H9 (cell line): Measurements from ENCODE around the gene ST6GALNAC1. TPM values are rescaled to one million over a fixed set of nuclear protein-coding genes. Genes with fewer than 3 reads are reported as not detected.

ENCODE experiments used
- DNase-seq: peaks from one replicate; pipeline ENCODE4 v3.0.0-alpha.2; 2017
- H2AFZ ChIP-seq: one replicate; pipeline ENCODE4 v1.6.1; 2013; ENCODE audit warnings: mild to moderate bottlenecking, low read length, control low read depth, moderate library complexity
- H2AK5ac ChIP-seq: 2 replicates; pipeline ENCODE4 v1.6.1; 2013; ENCODE audit warnings: low read length, control low read depth, mixed read lengths; ENCODE audit not compliant: insufficient read length
- H2BK120ac ChIP-seq: one replicate; pipeline ENCODE4 v1.6.1; 2013; ENCODE audit warnings: low read depth, mild to moderate bottlenecking, low read length, control low read depth, inconsistent platforms; ENCODE audit not compliant: poor library complexity, severe bottlenecking
- H2BK12ac ChIP-seq: 2 replicates; pipeline ENCODE4 v1.6.1; 2013; ENCODE audit warnings: low read length, control low read depth, mixed read lengths, low read depth; ENCODE audit not compliant: insufficient read length
- H2BK15ac ChIP-seq: 2 replicates; pipeline ENCODE4 v1.6.1; 2013; ENCODE audit warnings: low read depth, low read length, control low read depth
- H2BK20ac ChIP-seq: one replicate; pipeline ENCODE4 v1.6.1; 2013; ENCODE audit warnings: low read depth, mild to moderate bottlenecking, low read length, control low read depth, inconsistent platforms; ENCODE audit not compliant: poor library complexity, severe bottlenecking
- H2BK5ac ChIP-seq: 2 replicates; pipeline ENCODE4 v1.6.1; 2013; ENCODE audit warnings: low read length, control low read depth, mixed read lengths; ENCODE audit not compliant: insufficient read length
- H3K14ac ChIP-seq: 2 replicates; pipeline ENCODE4 v1.6.1; 2013; ENCODE audit warnings: low read length, control low read depth; ENCODE audit not compliant: insufficient read depth
- H3K18ac ChIP-seq: 2 replicates; pipeline ENCODE4 v1.6.1; 2013; ENCODE audit warnings: low read depth, mild to moderate bottlenecking, mixed read lengths, low read length, control low read depth; ENCODE audit not compliant: insufficient read length
- H3K23ac ChIP-seq: 2 replicates; pipeline ENCODE4 v1.6.1; 2013; ENCODE audit warnings: low read length, control low read depth, mixed read lengths, low read depth; ENCODE audit not compliant: insufficient read length
- H3K23me2 ChIP-seq: 2 replicates; pipeline ENCODE4 v1.6.1; 2013; ENCODE audit warnings: low read depth, mild to moderate bottlenecking, mixed read lengths, low read length, control low read depth; ENCODE audit not compliant: insufficient read length, poor library complexity, severe bottlenecking
- H3K27ac ChIP-seq: 2 replicates; pipeline ENCODE4 v1.5.1; 2013; ENCODE audit warnings: low read length, control low read depth, mixed read lengths, low read depth; ENCODE audit not compliant: insufficient read length
- H3K27me3 ChIP-seq: 2 replicates; pipeline ENCODE4 v1.6.1; 2013; ENCODE audit warnings: low read length, control low read depth, inconsistent platforms; ENCODE audit not compliant: insufficient read depth
- H3K4ac ChIP-seq: 2 replicates; pipeline ENCODE4 v1.6.1; 2013; ENCODE audit warnings: low read depth, mild to moderate bottlenecking, control low read depth, inconsistent platforms, low read length, moderate library complexity
- H3K4me1 ChIP-seq: 2 replicates; pipeline ENCODE4 v1.6.1; 2013; ENCODE audit warnings: low read length, control low read depth, inconsistent platforms; ENCODE audit not compliant: insufficient read depth
- H3K4me2 ChIP-seq: 2 replicates; pipeline ENCODE4 v1.6.1; 2013; ENCODE audit warnings: low read length, control low read depth, mixed read lengths; ENCODE audit not compliant: insufficient read length, insufficient read depth
- H3K56ac ChIP-seq: 2 replicates; pipeline ENCODE4 v1.6.1; 2013; ENCODE audit warnings: low read depth, mild to moderate bottlenecking, mixed read lengths, low read length, control low read depth; ENCODE audit not compliant: insufficient read length
- H3K79me1 ChIP-seq: 2 replicates; pipeline ENCODE4 v1.6.1; 2013; ENCODE audit warnings: low read depth, mild to moderate bottlenecking, moderate library complexity, low read length, control low read depth, inconsistent platforms; ENCODE audit not compliant: insufficient read depth, poor library complexity, severe bottlenecking
- H3K79me2 ChIP-seq: 2 replicates; pipeline ENCODE4 v1.6.1; 2013; ENCODE audit warnings: low read length, control low read depth, inconsistent platforms; ENCODE audit not compliant: insufficient read depth
- H3K9ac ChIP-seq: 2 replicates; pipeline ENCODE4 v1.6.1; 2013; ENCODE audit warnings: low read length, control low read depth, mixed read lengths; ENCODE audit not compliant: insufficient read length; ENCODE audit errors: extremely low read depth
- H3K9me3 ChIP-seq: one replicate; pipeline ENCODE4 v1.6.1; 2013; ENCODE audit warnings: low read depth, low read length, inconsistent platforms; ENCODE audit not compliant: control insufficient read depth
- H3T11ph ChIP-seq: one replicate; pipeline ENCODE4 v1.6.1; 2013; ENCODE audit warnings: mild to moderate bottlenecking, low read length, control low read depth, inconsistent platforms
- H4K20me1 ChIP-seq: one replicate; pipeline ENCODE4 v1.6.1; 2013; ENCODE audit not compliant: control insufficient read depth, insufficient read length, insufficient read depth
- H4K5ac ChIP-seq: 2 replicates; pipeline ENCODE4 v1.6.1; 2013; ENCODE audit warnings: low read depth, mild to moderate bottlenecking, mixed read lengths, low read length, control low read depth; ENCODE audit not compliant: insufficient read length
- H4K8ac ChIP-seq: replicated peaks from 2 replicates; pipeline ENCODE4 v1.6.1; 2013; ENCODE audit warnings: low read length, control low read depth, mixed read lengths, low read depth; ENCODE audit not compliant: insufficient read length
- H4K91ac ChIP-seq: 2 replicates; pipeline ENCODE4 v1.6.1; 2013; ENCODE audit warnings: low read depth, mild to moderate bottlenecking, moderate library complexity, mixed read lengths, low read length, control low read depth; ENCODE audit not compliant: insufficient read length
- H3K27ac Mint-ChIP-seq, 3 experiments: 2 replicates in 2 of 3; 3 replicates in 1 of 3; pipeline ENCODE4 v1.8.0; 2020 to 2021; ENCODE audit warnings: mixed read lengths in 3 of 3, mild to moderate bottlenecking in 1 of 3, moderate library complexity in 1 of 3
- H3K27me3 Mint-ChIP-seq: 2 replicates; pipeline ENCODE4 v1.8.0; 2021; ENCODE audit warnings: low read depth, mild to moderate bottlenecking, moderate library complexity, mixed read lengths
- H3K36me3 Mint-ChIP-seq, 3 experiments: 2 replicates in 2 of 3; 3 replicates in 1 of 3; pipeline ENCODE4 v1.8.0; 2020 to 2021; ENCODE audit warnings: low read depth in 3 of 3, mixed read lengths in 3 of 3; ENCODE audit not compliant: insufficient read depth in 1 of 3
- H3K4me1 Mint-ChIP-seq, 2 experiments: 2 replicates each; pipeline ENCODE4 v1.8.0; 2020; ENCODE audit warnings: mixed read lengths in 2 of 2
- H3K4me3 Mint-ChIP-seq, 2 experiments: 2 replicates in 1 of 2; 3 replicates in 1 of 2; pipeline ENCODE4 v1.8.0; 2020 to 2021; ENCODE audit warnings: mild to moderate bottlenecking in 2 of 2, mixed read lengths in 2 of 2, moderate library complexity in 1 of 2
- H3K9me3 Mint-ChIP-seq, 2 experiments: 2 replicates in 1 of 2; 3 replicates in 1 of 2; pipeline ENCODE4 v1.8.0; 2020; ENCODE audit warnings: mild to moderate bottlenecking in 2 of 2, mixed read lengths in 2 of 2, moderate library complexity in 1 of 2
- CTCF ChIP-seq: fragments of 200-600 bp; sonication (generic); conservative IDR thresholded peaks from 3 replicates; pipeline ENCODE4 v1.8.0; 2021; ENCODE audit warnings: antibody characterized with exemption, mild to moderate bottlenecking
- WGBS: extraction: QIAGEN DNeasy Blood & Tissue Kit; methylation state at CpG from one replicate; pipeline ENCODE4 v1.1.7; 2013; ENCODE audit warnings: missing lambda C conversion rate, low lambda C conversion rate, mixed read lengths; ENCODE audit not compliant: insufficient read length; ENCODE audit errors: extremely low coverage; 5-methylcytosine and 5-hydroxymethylcytosine counted together
- total RNA-seq: library from RNA; stranded (reverse); gene quantifications from 2 replicates; pipeline ENCODE4 v1.2.1, GENCODE V29; 2021

Gene ST6GALNAC1
- total RNA-seq, 1 experiment from 2014 or later = not detected

- Mint-ChIP-seq H3K4me3 (no peak overlapping the region), H3K36me3 (peaks cover 0 to 7% (median 4%) of the 10 kb centered on the region in 3 experiments; a peak in 3 of 7 replicates), H3K27ac (no peak overlapping the region; a peak in 1 of 7 replicates), H3K9me3 (peaks cover 2 to 6% of the 10 kb centered on the region in 2 experiments; a peak in 2 of 5 replicates), H3K27me3 (peaks cover 4% of the 10 kb centered on the region), H3K4me1 (peaks cover 17 to 27% of the 10 kb centered on the region in 2 experiments)
- no peaks in the 10 kb centered on the region for H3K79me1 ChIP-seq
- H4K8ac ChIP-seq = no peak overlapping the region
- no peaks in the 10 kb centered on the region for H4K20me1 ChIP-seq
- no peak overlapping the region for H3K27ac ChIP-seq
- H3K14ac ChIP-seq = no peak overlapping the region
- H2BK20ac ChIP-seq = no peak overlapping the region
- no peak overlapping the region for H3T11ph ChIP-seq
- no peaks in the 10 kb centered on the region for H3K79me2 ChIP-seq
- H4K5ac ChIP-seq = no peak overlapping the region
- H3K56ac ChIP-seq = no peak overlapping the region
- H3K4ac ChIP-seq = no peak overlapping the region
- H3K9ac ChIP-seq = no peak overlapping the region
- no peak overlapping the region for H3K4me2 ChIP-seq
- H2AK5ac ChIP-seq = no peak overlapping the region
- H2BK5ac ChIP-seq = no peak overlapping the region
- no peak overlapping the region for H3K23ac ChIP-seq
- no peak overlapping the region for H2BK120ac ChIP-seq
- no peak overlapping the region for H2BK15ac ChIP-seq
- DNase-seq = no peak
- no peak overlapping the region for H2BK12ac ChIP-seq
- TF ChIP-seq CTCF = no peak
- WGBS = no CpG with 5 or more reads among the region's 2 CpGs
- no peaks in the 10 kb centered on the region for H3K23me2 ChIP-seq
- no peak overlapping the region for H2AFZ ChIP-seq
- H3K27me3 ChIP-seq = no peaks in the 10 kb centered on the region
- H4K91ac ChIP-seq = no peak overlapping the region
- H3K18ac ChIP-seq = no peak overlapping the region
- H3K4me1 ChIP-seq = peaks cover 3% of the 10 kb centered on the region; the same call in 1 of the 2 replicates
- H3K9me3 ChIP-seq = no peaks in the 10 kb centered on the region
Observed at GRCh38 chr17:76598004-76598439, 45.5 kb downstream of the ST6GALNAC1 start.
